ENCODE measurements around the gene GPR37L1.
"Not testable (repeated sequence)": the region's sequence is repeated elsewhere in the genome, so short reads cannot be mapped to it uniquely, and the experiment has no call there.

The GPR37L1 gene

GRCh38 chr1:202165942-202166843, 43.5 kb downstream of the GPR37L1 start:
- TF ChIP-seq CTCF (IDR thresholded peaks at IDR 0.05), result no peak
- no peak overlapping the region for H3K4me3 ChIP-seq (ENCODE audit: low read depth in 1 of 2, low read length in 1 of 2)
- peaks cover 22 to 25% of the 10 kb centered on the region in 2 experiments for H3K4me1 ChIP-seq (ENCODE audit: control insufficient read depth in 1 of 2, insufficient read depth in 1 of 2, low read depth in 1 of 2, low read length in 1 of 2)
- H3K36me3 ChIP-seq, result no peaks in the 10 kb centered on the region
- H3K9me3 ChIP-seq, result no peaks in the 10 kb centered on the region
- H3K27me3 ChIP-seq, result no peaks in the 10 kb centered on the region
- H3K27ac ChIP-seq, result no peak overlapping the region

GRCh38 chr1:202167054-202167453, 44.3 kb downstream of the GPR37L1 start:
- H3K9me3 ChIP-seq; H3K4me3 ChIP-seq (ENCODE audit: low read depth in 1 of 2, low read length in 1 of 2); H3K27me3 ChIP-seq; H3K36me3 ChIP-seq; H3K27ac ChIP-seq: not testable (repeated sequence)
- H3K4me1 ChIP-seq (ENCODE audit: control insufficient read depth in 1 of 2, insufficient read depth in 1 of 2, low read depth in 1 of 2, low read length in 1 of 2), result peaks cover 13 to 16% of the 10 kb centered on the region in 2 experiments

GRCh38 chr1:202167708-202168415, 45.1 kb downstream of the GPR37L1 start:
- H3K36me3 ChIP-seq, result no peaks in the 10 kb centered on the region
- no peaks in the 10 kb centered on the region for H3K9me3 ChIP-seq
- H3K4me3 ChIP-seq (ENCODE audit: low read depth in 1 of 2, low read length in 1 of 2), result no peak overlapping the region
- no peaks in the 10 kb centered on the region for H3K27me3 ChIP-seq
- H3K27ac ChIP-seq, result no peak overlapping the region
- peaks cover 5 to 8% of the 10 kb centered on the region in 2 experiments for H3K4me1 ChIP-seq (ENCODE audit: control insufficient read depth in 1 of 2, insufficient read depth in 1 of 2, low read depth in 1 of 2, low read length in 1 of 2)
- no peak for TF ChIP-seq CTCF (IDR thresholded peaks at IDR 0.05)

- TF ChIP-seq CTCF (IDR thresholded peaks at IDR 0.05), result no peak
- H3K27ac ChIP-seq, result no peak overlapping the region
- no peaks in the 10 kb centered on the region for H3K9me3 ChIP-seq
- H3K36me3 ChIP-seq, result no peaks in the 10 kb centered on the region
- H3K4me1 ChIP-seq (ENCODE audit: control insufficient read depth in 1 of 2, insufficient read depth in 1 of 2, low read depth in 1 of 2, low read length in 1 of 2), result no peaks in the 10 kb centered on the region
- H3K27me3 ChIP-seq, result no peaks in the 10 kb centered on the region
- no peak overlapping the region for H3K4me3 ChIP-seq (ENCODE audit: low read depth in 1 of 2, low read length in 1 of 2)
Measured at GRCh38 chr1:202168861-202169260, 46.1 kb downstream of the GPR37L1 start.

- H3K36me3 ChIP-seq, result no peaks in the 10 kb centered on the region
- no peak overlapping the region for H3K4me3 ChIP-seq (ENCODE audit: low read depth in 1 of 2, low read length in 1 of 2)
- H3K9me3 ChIP-seq, result no peaks in the 10 kb centered on the region
- H3K27me3 ChIP-seq, result no peaks in the 10 kb centered on the region
- no peaks in the 10 kb centered on the region for H3K4me1 ChIP-seq (ENCODE audit: control insufficient read depth in 1 of 2, insufficient read depth in 1 of 2, low read depth in 1 of 2, low read length in 1 of 2)
- no peak for TF ChIP-seq CTCF (IDR thresholded peaks at IDR 0.05)
- no peak overlapping the region for H3K27ac ChIP-seq
Measured at GRCh38 chr1:202170726-202171125, 48.0 kb downstream of the GPR37L1 start.
